Measurements from ENCODE around the gene GRK1. TPM values are rescaled to one million over a fixed set of nuclear protein-coding genes. Genes with fewer than 3 reads are reported as not detected.

GRK1 gene
- total and polyA plus RNA-seq, 2 of the 4 experiments (the other 2 are of a cell fraction) = not detected

- H3K79me1 ChIP-seq (ENCODE audit: low read depth in 1 of 2, low read length in 2 of 2) = peaks cover 0 to 5% of the 10 kb centered on the region in 2 experiments; a peak in 1 of 4 replicates
- no peak overlapping the region for H3K14ac ChIP-seq (replicated peaks; ENCODE audit: low read depth, low read length)
- H3K9ac ChIP-seq (ENCODE audit: low read depth, low read length) = no peak overlapping the region
- no peak overlapping the region for H3K4me2 ChIP-seq (ENCODE audit: low read depth, low read length)
- H2BK15ac ChIP-seq (ENCODE audit: low read depth, low read length) = no peak overlapping the region
- no peak overlapping the region for H2AK9ac ChIP-seq (replicated peaks; ENCODE audit: low read depth, low read length, poor library complexity)
- intact Hi-C loops (cut with micrococcal nuclease) = no loop called here
- no peak overlapping the region for H2BK120ac ChIP-seq (ENCODE audit: low read depth, low read length)
- no peak overlapping the region for H3K23ac ChIP-seq (ENCODE audit: low read depth, low read length)
- ChIA-PET CTCF (interaction anchor here (0.6 kb wide), 1 partner anchor 164 kb away, joined by 3 read pairs; no protein-coding TSS in a partner anchor), POLR2A (ENCODE audit: unreplicated experiment) (no interaction called here)
- no peak overlapping the region for H2AFZ ChIP-seq (replicated peaks; ENCODE audit: low read length, poor library complexity)
- H3K36me3 ChIP-seq (ENCODE audit: control insufficient read depth, insufficient read depth, low read length) = no peaks in the 10 kb centered on the region
- no peak for TF ChIP-seq NFE2L2 (IDR thresholded peaks at IDR 0.05; ENCODE audit: low read depth, low read length)
- no peak for TF ChIP-seq MAZ (IDR thresholded peaks at IDR 0.05; ENCODE audit: borderline replicate concordance, low read depth, low read length)
- TF ChIP-seq CTCF (conservative IDR thresholded peaks at IDR 0.05; ENCODE audit: low read depth, low read length) = 0 out of 2 replicates have a peak, but pooled peaks have one; percentile 6
- TF ChIP-seq RAD21 (IDR thresholded peaks at IDR 0.05; ENCODE audit: low read length) = no peak
- DNase-seq (no peak), ATAC-seq (ENCODE audit: low read depth) (no peak)
- no peak overlapping the region for H3K4ac ChIP-seq (ENCODE audit: low read depth, low read length)
- H2BK5ac ChIP-seq (ENCODE audit: low read depth, low read length, poor library complexity, severe bottlenecking) = no peak overlapping the region
- no peak overlapping the region for H3K4me3 ChIP-seq (ENCODE audit: insufficient read depth, low read depth, low read length)
- BruUV-seq (replicated peaks) = no TSS peak
- H3K9me3 ChIP-seq (ENCODE audit: control insufficient read depth, insufficient read depth, low read length) = peaks cover 7% of the 10 kb centered on the region
- in situ Hi-C loops (cut with MboI; ENCODE audit: low sequenced_read_pairs) = no loop called here
- H3K9me1 ChIP-seq (ENCODE audit: insufficient read depth, low read length) = peaks cover 7% of the 10 kb centered on the region
- H2AK5ac ChIP-seq (ENCODE audit: low read depth, low read length) = no peak overlapping the region
- no peak overlapping the region for H3K27ac ChIP-seq (ENCODE audit: insufficient read depth, low read length)
- H4K91ac ChIP-seq (ENCODE audit: insufficient read depth, low read depth, low read length) = no peak overlapping the region
- H4K5ac ChIP-seq (ENCODE audit: low read depth, low read length) = no peak overlapping the region
- whole genome bisulfite sequencing, 2 experiments (ENCODE audit: extremely low coverage in 2 of 2, insufficient read length in 1 of 2) = no CpG with 5 or more reads among the region's 2 CpGs
- H2BK20ac ChIP-seq (ENCODE audit: low read depth, low read length) = no peak overlapping the region
- H3K4me1 ChIP-seq (ENCODE audit: control insufficient read depth, insufficient read depth, low read length) = peaks cover 3% of the 10 kb centered on the region; the same call in 1 of the 2 replicates
- peaks cover 7% of the 10 kb centered on the region; the same call in 1 of the 2 replicates for H4K20me1 ChIP-seq (ENCODE audit: insufficient read depth, low read length)
- H3K27me3 ChIP-seq (ENCODE audit: control insufficient read depth, insufficient read depth, low read length) = peaks cover 20% of the 10 kb centered on the region
- H3K56ac ChIP-seq (ENCODE audit: extremely low read depth, insufficient read depth, low read length) = no peak overlapping the region
- no peak overlapping the region for H4K8ac ChIP-seq (ENCODE audit: low read depth in 2 of 2, low read length in 2 of 2)
- no peak overlapping the region for H3K18ac ChIP-seq (ENCODE audit: low read depth, low read length)
- dilution Hi-C loops (cut with HindIII; ENCODE audit: low sequenced_read_pairs, unreplicated experiment) = no loop called here
These were observed 114.6 kb downstream of the GRK1 start for GRCh38 chr13:113781571-113781970.

All from IMR-90 (cell line).